HG03280 (cell line): ENCODE measurements around the gene DOK3.
"Not testable (repeated sequence)": the region's sequence is repeated elsewhere in the genome, so short reads cannot be mapped to it uniquely, and the experiment has no call there.

ENCODE experiments used
- ATAC-seq: cut with Tn5 transposase; IDR thresholded peaks from one replicate; pipeline ENCODE4 v1.9.1; 2021; ENCODE audit warnings: mild to moderate bottlenecking, moderate library complexity; ENCODE audit not compliant: unreplicated experiment

Gene DOK3

DNA sequence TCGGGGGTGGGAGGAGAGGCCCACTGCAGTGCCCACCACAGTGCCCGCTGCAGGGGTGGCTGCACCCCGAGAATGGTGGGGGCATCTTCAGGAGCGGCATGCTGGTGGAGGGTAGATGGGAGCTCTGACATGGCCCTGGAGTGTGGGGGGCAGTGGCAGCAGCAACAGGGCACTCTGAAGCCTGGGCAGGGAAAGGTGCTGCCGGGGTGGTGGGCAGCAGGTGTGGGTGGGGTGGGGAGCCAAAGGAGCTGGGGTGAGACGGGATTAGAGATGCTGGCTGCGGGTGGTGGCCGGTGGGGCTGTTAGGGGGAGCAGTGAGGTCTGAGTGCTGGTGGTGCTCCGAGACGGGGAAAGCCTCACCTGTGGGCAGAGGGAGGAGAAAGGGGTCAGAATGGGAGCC, 26.8 kb upstream of the DOK3 start:
- ATAC-seq: no peak

DNA sequence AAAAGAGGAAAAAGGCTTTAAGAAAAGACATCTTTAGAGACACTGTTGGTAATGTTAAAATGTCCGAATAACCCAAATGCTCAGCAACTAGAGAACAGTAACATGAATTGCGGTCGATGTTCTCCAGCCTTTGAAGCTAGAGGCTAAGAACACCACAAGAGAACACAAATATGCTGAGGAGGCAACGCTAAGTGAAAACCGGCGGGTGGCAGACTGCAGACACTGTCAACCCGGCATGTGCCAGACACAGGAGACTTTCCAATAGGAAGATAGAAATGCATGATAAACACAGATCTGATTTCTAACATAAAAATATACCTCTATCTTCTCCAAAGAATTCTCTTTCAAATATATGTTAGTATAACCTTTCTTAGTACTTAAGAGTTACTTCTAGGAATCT, 25.5 kb upstream of the DOK3 start:
- no peak for ATAC-seq

DNA sequence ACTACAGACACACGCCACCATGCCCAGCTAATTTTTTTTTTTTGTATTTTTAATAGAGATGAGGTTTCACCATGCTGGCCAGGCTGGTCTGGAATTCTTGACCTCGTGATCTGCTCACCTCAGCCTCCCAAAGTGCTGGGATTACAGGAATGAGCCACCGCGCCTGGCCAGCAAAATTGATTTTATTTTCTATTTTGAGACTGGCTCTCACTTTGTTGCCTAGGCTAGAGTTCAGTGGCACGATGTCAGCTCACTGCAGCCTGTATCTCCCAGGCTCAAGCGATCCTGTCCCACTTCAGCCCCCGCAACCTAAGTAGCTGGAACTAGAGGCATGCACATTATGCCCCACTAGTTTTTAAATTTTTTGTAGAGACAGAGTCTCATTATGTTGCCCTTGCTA, 24.8 kb upstream of the DOK3 start:
- not testable (repeated sequence) for ATAC-seq

DNA sequence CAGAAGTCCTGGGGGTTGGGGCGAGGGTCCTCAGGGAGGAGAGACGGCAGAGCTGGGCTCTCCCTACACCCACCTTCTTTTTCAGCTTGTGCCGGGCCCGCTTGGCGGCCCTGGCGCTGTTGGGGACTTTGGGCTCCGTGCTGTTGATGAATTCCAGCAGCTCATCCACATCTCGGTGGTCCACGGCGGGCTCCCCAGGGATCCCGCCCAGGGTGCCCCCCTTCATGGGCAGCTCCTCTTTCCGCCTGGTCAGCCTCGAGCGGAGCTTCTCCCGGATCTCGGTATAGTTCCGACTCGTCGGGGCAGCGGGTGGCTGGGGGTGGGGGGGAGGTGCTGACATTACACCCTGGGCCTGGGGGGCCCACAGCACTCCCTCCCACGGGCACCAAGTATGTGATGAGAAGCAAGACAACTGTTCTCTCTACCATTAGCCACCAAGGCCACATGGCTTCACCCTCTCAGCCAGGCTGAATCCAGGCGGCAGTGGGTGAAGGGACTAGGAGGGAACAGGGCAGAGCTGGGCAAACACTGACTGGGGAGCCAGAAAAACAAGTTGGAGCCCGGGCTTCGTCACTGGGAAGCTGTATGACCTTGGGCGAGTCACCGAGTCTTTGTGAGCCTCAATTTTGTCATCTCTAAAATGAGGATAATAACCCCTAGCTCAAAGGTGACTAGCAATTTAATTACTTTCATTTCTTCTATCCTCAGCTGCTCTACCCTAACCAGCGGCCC, 21.7 kb upstream of the DOK3 start:
- no peak for ATAC-seq

DNA sequence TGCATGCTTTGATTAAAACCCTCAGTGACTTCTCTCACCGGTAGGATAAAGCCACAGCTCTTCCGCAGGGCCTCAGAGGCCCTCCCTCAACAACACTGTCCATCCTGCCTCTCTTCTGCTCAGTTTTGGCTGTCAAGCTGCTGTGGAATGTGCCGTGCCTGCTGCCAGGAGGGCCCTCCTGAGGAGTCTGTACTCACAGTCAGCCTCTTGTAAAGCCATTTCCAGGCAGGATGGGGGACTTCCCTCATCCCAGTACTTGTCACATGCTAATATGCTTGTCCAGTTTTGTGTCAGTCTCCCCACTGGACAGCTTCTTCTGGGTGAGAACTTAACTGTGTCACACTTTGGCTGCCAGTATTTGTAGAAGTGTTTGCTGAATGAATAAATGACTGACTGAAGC, 21.0 kb upstream of the DOK3 start:
- ATAC-seq: no peak

DNA sequence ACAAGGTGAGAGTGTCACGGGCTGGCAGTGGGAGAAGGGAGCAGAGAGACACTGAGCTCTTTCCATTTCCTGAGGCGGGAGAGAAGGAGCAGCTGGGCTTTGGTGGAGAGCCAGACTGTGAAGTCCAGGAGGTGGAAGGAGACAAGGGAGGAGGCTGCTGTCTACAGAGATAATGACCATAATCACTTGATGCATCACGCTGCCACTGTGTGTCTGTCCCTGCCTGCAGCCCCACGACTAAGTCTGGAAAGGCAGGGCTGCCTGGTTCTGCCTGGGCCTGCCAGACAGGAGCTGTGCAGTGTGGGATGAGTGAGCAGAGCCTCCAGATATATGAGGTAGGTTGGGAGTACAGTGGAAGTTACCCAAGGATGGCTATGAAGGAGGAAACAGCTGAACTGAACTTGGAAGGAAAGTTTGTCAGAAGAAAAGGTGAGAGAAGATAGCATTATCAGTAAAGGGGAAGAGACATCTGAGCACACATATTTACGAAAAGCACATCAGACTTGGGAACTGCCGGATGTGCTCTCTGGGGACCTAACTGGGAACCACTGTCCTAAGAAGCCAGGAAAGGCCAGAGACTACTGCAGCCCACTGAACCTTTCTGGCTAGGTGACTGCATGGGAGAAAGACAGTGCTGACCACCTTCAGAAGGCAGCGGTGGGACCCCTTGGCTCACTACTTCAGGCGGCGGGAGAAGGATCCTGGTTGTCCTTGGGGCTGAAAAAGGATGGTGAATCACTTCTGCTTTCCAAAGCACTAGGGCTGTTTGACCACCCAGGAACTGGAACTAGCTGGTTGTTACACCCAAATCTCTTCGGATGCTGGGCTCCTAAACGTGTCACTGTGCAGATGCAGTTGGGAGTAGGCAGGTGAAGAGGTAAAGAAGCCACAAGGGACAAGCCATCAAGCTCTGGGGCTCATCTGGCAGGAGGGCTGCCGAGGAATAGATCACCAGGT, 19.9 kb upstream of the DOK3 start:
- no peak for ATAC-seq

DNA sequence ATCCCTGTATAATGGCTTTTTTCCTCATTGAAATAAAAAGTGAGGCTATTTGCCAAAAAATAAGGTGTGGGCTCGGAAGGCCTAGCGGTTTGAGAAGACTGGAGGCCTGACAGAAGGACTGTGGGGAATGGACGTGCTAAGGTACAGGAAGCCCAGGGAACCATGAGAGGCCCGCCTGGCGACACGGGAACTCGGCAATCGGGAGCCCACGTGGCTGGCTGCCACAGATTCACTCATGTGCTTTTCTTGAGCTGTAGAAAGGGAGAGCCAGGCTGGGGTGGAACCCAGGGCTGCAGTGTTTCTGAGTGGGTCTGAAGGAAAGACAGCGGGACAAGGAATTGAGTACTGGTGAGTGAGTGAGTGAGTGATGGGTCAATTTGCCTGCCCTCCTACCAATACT, 19.0 kb upstream of the DOK3 start:
- ATAC-seq: no peak

DNA sequence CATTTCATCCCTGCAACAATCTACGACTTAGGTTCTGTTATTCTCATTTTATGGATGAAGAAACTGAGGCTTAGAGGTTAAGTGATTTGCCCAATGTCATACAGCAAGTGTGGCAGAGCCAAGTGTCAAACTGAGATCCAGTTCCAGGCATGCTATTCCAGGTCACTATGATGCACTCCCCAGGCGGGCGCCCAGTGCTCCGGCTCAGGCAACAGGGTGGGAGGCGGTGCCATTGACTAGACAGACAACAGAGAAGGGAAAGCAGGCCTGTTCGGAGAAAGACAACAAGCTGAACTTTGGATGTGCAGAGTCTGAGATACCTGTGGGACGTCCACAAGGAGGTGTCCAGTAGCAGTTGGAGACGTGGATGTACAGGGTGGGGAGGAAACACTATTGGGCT, 18.0 kb upstream of the DOK3 start:
- ATAC-seq: no peak

DNA sequence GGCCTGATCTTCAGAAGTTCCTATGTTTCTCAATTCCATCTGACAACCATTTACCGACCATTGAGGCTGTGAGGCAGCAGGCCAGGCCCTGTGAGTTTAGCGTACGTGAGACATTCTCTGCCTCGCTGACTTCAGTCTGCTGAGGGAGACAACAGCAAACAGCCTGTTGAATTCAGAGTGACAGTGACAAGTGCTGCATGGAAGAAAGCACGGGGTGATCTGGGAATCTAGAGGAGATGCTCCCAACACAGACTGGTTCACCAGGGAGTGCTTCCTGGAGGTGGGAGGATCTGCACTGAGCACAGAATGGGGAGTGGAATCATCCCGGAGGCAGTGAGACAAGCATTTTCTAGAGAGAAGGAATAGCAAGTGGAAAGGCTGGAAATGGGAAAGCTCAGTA, 17.2 kb upstream of the DOK3 start:
- no peak for ATAC-seq

DNA sequence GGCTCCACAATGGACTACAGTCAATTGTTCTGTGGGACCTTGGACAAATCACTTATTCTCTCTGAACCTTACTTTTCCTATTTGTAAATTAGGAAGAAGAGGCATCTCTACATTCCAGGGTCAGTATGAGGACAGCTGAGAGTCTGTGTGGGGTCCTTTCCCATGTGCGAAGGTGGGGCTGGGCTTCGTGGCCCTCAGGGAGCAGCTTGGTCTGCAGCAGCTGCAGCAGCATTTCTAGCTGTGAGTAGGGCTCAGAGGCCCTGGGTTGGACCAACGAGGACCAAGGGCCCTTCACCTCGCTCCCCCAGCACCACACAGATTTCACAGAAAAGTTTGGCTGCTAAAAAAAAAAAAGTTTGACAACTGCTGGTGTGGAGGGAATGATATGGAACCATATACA, 16.6 kb upstream of the DOK3 start:
- ATAC-seq: no peak

DNA sequence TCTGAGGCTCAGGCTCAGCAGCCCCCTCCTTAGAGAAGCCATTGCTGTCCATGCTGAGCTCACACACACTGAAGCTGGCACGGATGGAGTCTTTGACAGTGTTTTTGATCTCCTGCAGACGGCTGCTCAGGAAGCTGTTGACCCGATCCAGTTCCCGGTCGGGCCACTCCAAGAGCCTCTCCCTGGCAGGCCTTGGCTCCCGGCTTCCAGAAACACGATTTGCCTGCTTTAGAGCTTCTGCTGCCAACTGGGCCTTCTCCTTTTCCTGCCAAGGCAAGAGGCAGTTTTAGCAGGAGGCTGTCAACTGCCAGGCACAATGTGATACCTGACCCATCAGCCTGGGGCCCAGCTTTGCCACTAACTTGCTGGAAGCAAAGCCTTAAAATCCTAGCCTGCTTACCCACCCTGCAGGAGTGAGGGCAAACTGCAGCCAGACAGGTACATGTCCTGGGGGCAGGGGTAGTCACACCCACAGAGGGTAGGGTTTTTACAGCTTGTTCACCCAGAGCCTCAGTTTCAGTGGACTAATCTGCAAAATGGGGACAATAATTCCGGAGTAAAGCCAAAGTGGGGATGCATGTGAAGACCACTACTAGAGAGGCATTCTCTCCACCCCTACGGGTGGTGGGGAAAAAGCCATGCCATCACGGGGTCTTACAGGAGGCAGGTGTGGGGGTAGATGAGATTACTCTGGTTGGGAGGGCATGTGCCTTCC, 15.5 kb upstream of the DOK3 start:
- ATAC-seq: no peak

DNA sequence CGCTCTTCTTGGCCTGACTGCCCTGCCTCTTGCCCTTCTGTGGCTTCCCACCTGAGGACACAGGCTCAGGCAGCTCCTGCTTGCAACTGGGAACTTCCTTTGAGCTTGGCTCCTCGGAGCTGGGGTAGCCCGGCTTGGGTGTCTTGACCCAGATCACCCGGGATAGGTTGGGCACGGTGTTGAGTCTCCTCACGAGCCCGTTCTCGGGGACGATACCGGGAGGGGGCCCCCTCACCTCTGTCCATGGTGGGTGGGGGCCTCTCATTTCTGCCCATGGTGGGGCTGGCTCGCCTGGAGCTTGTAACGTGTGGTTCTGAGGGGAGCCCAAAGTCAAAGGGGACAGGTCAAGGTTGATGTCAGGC, 14.9 kb upstream of the DOK3 start:
- ATAC-seq: no peak

DNA sequence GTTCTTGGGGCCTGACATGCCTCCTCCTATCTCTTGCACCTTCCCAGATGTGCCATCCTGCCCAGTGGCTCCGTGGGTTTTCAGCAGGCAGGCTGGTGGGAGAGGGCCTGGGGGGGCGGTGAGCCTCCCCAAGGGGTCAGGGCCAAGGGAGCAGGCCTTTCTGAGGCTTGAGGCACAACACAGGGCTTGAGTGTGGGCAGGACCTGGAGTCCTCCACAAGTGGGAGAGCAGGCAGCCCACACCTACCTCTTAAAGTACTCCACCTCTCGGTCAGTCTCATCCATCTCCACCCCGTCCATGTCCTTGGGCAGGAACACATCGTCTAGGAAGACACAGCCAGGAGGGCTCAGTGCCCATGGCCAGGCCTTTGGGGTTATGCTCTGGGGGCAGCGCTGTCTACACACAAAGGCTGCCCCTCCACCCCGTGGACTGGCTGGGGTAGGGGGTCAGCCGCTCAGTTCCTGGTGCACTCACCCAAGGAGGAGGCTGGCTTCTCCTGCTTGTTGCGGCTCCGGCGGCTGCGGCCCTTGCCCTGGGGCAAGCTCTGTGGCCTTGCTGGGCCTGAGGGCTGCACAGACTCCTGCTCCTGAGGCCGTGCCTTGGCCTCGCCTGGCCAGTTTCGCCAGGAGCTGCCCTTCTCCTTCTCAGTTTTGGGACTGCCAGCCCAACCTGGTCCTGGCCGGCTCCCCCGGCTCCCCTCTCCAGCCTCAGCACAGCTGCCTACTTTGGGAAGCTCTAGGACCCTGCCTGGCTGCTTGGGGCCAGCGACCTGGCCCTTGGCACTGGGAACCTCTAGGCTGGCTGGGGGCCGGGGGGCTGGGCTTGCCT, 14.3 kb upstream of the DOK3 start:
- ATAC-seq: no peak

DNA sequence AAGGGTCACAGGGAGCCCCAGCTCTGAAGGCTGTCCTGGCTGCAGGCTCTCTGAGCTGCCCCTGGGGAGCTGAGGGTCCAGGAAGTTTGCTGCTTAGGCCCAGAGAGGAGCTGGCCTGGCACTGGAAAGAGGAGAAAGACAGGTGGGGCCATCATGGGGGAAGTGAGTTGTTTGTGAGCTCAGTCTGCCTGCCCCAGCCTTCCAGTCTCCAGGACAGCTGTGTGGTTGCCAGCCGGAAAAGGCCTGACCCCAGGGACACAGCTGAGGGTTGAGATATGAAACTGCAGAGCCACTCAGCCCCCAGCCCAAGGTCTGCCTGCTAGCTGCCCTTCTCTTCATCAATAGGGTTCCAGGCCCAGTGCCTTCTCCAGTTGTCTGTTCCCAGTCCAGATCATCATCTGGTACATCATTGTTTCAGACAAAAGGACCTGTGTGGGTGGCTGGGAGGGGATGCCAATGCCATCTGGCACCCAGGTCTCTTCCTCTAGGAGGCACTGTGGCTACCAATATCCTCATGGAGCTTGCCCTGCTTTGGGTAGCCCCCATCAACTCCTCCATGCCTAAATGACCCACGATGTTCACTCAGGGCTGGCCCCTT, 11.4 kb upstream of the DOK3 start:
- ATAC-seq: no peak

DNA sequence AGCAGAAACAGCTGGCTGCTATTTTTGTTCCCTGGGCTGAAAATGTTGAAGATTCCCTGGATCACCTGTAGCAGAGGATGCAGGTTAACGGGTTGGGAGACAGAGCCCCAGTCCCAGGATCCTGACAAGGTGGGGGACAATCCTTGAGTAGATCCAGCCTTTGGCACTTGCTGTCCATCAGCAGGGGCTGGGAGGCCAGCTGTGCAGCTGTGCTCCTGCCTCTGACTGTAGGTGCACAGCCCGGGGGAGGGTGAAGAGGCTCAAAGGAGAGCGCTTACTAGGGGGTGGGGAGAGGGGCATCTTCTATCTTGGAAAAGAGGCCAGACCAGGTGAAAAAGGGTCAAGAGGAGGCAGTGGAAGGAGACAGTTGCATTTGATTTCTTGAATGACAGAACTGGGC, 10.6 kb upstream of the DOK3 start:
- no peak for ATAC-seq

DNA sequence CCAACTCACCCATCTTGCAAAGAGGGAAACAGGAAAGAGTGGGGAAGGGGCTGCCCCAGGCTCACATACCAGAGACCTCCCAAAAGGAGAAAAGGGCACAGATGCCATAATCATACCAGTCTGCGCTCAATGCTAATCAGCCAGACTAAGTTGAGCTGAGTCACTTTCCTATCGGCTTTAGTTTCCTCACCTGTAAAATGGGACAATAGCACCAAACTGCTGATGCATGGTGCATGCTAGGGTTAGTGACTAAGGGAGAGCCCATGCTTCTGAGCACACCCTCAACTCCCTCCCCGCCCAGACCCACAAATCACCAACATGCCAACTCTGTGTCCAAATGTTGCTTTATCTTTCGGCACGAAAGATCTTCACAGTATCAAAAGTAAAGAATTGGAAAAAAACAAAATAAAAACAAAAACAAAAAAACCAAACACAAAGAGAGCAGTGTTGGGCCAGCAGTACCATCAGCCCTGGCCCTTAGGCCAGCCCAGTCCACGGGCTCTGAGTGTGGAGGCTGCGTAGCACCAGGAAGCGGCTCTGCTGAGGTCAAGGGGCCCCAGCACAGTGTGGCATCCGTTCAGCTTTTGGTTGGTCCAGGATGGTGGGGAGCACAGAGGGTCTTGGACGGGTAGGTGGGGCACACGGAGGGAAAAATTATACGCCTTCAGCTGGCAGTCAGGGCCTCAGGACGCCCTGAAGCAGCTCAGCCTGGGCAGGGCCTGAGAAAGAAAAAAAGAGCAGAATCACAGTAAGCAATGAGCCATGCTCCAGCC, 10.0 kb upstream of the DOK3 start:
- ATAC-seq: no peak

DNA sequence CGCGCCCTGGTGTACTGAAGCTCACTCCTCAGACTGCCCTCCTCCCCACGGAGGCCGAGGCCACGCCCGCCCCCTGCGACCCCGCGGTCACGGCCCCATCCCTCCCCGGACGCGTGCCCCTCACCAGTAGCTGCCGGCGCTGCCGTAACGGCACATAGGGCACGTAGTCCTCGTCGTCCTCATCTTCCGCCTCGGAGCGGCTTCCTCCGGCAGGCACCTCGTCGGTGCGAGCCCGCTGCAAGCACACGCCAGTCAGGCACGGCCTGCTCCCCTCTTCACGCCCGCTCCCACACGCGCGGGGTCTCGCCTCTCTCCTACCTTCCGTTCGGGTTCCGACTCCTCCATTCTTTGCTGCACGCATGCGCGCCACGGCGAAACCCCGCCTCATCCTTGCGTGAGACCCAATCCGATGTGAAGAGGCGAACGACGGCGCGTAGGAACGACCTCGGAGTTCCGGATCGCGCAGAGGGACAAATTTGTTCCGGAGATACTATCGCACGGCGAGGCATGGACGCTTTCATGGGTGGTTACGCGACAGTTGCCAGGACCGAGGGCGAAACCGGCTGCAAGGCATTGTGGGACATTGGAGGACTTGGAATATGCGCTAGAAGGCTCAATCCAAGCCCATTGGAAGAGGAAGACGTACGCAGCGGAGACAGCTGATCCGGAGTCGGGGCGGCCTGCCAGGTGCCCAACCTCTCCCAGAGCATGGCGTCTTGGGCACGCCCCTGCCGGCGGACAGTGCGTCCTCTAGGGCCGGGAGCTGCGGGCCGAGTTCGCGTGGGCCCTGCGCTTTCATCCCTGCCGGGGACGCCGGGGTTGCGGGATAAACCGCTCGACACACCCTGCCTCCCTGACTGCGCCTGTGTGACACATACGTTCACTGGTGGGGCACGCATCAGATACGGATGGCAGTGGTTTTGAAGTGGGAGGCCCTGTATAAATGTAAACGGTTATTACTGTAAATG, 7.3 kb upstream of the DOK3 start, which contains the start of gene DDX41:
DDX41 (minus strand) TSS at position 361 of the 968 bp plus-strand sequence; CDS start at position 345, 16 bp downstream.
- peak; percentile 76 for ATAC-seq

DNA sequence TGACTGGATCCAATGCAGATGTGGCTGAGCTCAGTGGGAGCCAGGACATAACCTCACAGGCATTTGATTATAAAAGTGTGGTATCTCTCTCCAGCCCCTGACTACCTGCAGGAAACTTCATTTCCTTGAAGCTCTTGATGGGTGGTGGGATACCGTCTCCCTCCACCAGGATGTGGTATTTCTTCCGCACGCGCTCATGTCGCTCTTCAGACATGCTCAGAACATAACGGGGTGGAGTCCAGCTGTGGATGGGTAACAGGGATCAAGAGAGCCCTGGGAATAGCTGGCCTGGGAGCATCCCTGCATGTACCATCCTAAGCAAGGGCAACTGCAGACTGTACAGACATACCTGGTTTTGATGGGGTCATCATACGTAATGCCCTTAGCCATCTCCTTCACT, 6.0 kb upstream of the DOK3 start:
- ATAC-seq: no peak
